RWPE1 (cell line): Measurements from ENCODE around the gene MDN1.

ENCODE experiments used
- CTCF ChIA-PET: fragments of 350-600 bp; sonication (Branson Sonifier 250); formaldehyde crosslinking; extraction: SDS; loops from one replicate; lab custom pipeline; 2021; lab: Yijun Ruan, JAX
- POLR2A ChIA-PET: fragments of 400-600 bp; formaldehyde crosslinking; extraction: SDS; loops from one replicate; lab custom pipeline; 2020; ENCODE audit warnings: antibody characterized with exemption; ENCODE audit not compliant: low non-redundant PET; lab: Yijun Ruan, JAX
- DNase-seq: peaks from one replicate; pipeline ENCODE4 v3.0.0; 2012; ENCODE audit warnings: low spot score
- H3K27ac ChIP-seq: fragments of 450-650 bp; 2 replicates; pipeline ENCODE4 v1.5.1; 2017
- TF ChIP-seq, protein P1 (sequence below): fragments of 450-650 bp; conservative IDR thresholded peaks from 2 replicates; pipeline ENCODE4 v1.5.1; 2017; ENCODE audit warnings: low read depth, mild to moderate bottlenecking

Gene MDN1

GRCh38 chr6:89667872-89668556, 151.6 kb downstream of the MDN1 start:
- ChIA-PET POLR2A (no interaction called here), CTCF (interaction anchor here (0.9 kb wide), 1 partner anchor 23 kb away, joined by 3 read pairs; no protein-coding TSS in a partner anchor)
- DNase-seq, result no peak
- TF ChIP-seq, protein P1, sequence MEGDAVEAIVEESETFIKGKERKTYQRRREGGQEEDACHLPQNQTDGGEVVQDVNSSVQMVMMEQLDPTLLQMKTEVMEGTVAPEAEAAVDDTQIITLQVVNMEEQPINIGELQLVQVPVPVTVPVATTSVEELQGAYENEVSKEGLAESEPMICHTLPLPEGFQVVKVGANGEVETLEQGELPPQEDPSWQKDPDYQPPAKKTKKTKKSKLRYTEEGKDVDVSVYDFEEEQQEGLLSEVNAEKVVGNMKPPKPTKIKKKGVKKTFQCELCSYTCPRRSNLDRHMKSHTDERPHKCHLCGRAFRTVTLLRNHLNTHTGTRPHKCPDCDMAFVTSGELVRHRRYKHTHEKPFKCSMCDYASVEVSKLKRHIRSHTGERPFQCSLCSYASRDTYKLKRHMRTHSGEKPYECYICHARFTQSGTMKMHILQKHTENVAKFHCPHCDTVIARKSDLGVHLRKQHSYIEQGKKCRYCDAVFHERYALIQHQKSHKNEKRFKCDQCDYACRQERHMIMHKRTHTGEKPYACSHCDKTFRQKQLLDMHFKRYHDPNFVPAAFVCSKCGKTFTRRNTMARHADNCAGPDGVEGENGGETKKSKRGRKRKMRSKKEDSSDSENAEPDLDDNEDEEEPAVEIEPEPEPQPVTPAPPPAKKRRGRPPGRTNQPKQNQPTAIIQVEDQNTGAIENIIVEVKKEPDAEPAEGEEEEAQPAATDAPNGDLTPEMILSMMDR, result no peak
- no peak overlapping the region for H3K27ac ChIP-seq

- no peak overlapping the region for H3K27ac ChIP-seq
- ChIA-PET POLR2A (no interaction called here), CTCF (no interaction called here)
- no peak for DNase-seq
- TF ChIP-seq, protein P1, result no peak
Measured at GRCh38 chr6:89662659-89663223, 156.9 kb downstream of the MDN1 start.

DNA sequence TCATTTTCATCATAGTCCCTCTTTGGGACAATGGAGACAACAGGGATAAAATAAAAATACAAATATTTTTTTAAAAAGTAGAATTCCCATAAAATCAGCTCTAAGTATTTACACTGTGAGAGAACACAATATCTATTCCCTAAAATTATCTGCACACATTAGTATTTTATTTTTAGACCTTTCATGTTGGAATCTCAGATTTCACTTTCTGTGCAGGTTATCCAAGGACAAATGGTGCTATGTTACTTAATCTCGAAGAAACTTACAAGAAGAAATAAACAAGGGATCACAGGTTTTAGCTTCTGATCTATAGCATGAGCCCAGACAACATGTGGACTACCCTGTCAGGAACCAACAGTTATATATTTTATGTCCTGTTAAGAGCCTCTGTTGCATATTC, 158.0 kb downstream of the MDN1 start:
- TF ChIP-seq, protein P1, result no peak
- no peak overlapping the region for H3K27ac ChIP-seq
- CTCF ChIA-PET, result no interaction called here
- POLR2A ChIA-PET, result no interaction called here
- no peak for DNase-seq

DNA sequence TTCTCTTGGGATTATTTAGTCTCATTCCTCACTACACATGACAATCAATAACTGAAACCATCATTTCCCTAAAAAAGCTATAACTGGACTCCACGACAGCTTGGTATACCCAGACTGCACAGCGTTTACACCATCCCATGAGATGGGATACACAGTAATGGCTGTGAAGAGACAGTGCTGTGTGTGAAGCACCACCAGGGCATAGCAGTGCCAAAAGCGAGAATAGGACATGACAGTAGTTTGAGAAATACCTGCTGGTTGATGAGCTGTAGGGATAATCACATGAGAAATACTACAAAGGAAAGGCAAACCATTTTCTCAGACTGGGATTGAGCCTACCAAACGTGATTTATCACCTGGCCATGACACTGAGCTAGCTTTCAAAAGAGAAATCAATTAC, 158.6 kb downstream of the MDN1 start:
- no peak overlapping the region for H3K27ac ChIP-seq
- TF ChIP-seq, protein P1, result no peak
- ChIA-PET POLR2A (no interaction called here), CTCF (no interaction called here)
- no peak for DNase-seq

DNA sequence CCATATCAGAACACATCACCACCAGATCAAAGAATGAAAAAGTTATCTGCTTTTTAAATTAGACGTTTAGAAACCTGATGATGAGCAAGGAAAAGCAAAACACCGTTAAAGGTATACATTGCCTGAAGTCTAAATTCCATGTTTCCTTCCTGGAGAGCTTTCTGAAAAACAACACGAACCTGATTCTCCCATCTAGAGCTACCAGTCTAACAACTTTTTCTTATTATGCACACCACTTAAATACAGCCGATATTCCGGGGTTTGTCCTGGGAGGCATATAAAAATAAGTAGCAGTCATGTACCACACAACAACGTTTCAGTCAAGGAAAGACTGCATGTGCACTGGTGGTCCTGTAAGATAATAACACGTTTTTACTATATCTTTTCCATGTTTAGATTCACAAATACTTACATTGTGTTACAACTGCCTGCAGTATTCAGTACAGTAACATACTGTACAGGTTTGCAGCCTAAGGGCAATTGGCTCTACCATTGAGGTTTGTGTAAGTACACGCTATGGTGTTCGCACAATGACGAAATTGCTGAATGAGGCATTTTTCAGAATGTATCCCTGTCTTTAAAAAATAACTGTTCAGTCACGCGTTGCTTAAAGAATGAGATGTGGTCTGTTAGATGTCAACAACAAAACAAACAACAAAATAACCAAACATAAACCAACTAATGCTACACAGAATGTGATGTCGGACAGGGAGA, 162.0 kb downstream of the MDN1 start:
- no peak overlapping the region for H3K27ac ChIP-seq
- POLR2A ChIA-PET, result no interaction called here
- CTCF ChIA-PET, result interaction anchor here (0.7 kb wide), 1 partner anchor 225 kb away, joined by 3 read pairs; no protein-coding TSS in a partner anchor

GRCh38 chr6:89655122-89655521, 164.5 kb downstream of the MDN1 start:
- H3K27ac ChIP-seq, result no peak overlapping the region
- ChIA-PET CTCF (interaction anchor here (0.6 to 0.8 kb wide), 4 partner anchors 10 to 348 kb away, joined by 3 to 5 read pairs (median 4); no protein-coding TSS in a partner anchor), POLR2A (no interaction called here)
- TF ChIP-seq, protein P1, result no peak
- peak; percentile 32 for DNase-seq

More for the DNA sequence above, 162.0 kb downstream of the MDN1 start:
- DNase-seq, result no peak
- TF ChIP-seq, protein P1, result no peak
